Effector memory CD8-positive, alpha-beta T cell (primary cell): Measurements from ENCODE around the gene PRMT7.

Source experiments
- ATAC-seq: fragments of 150-1000 bp; cut with Tn5 transposase; replicated peaks from 2 replicates; pipeline ENCODE4 v1.10.0; 2021; ENCODE audit warnings: mild to moderate bottlenecking, moderate library complexity
- DNase-seq, 3 experiments: peaks; one replicate each; pipeline ENCODE4 v3.0.0; 2021
- H3K27ac Mint-ChIP-seq, 2 donors: one replicate each; pipeline ENCODE4 v1.8.0; 2022; ENCODE audit warnings: mild to moderate bottlenecking in 2 of 2, mixed read lengths in 2 of 2, moderate library complexity in 2 of 2
- H3K27me3 Mint-ChIP-seq, 2 donors: one replicate each; pipeline ENCODE4 v1.8.0; 2022; ENCODE audit warnings: mixed read lengths in 2 of 2
- H3K36me3 Mint-ChIP-seq: one replicate; pipeline ENCODE4 v1.8.0; 2022; ENCODE audit warnings: mild to moderate bottlenecking, moderate library complexity, mixed read lengths; ENCODE audit not compliant: insufficient read depth
- H3K4me1 Mint-ChIP-seq, 2 donors: one replicate each; pipeline ENCODE4 v1.8.0; 2022; ENCODE audit warnings: low read depth in 2 of 2, mixed read lengths in 2 of 2
- H3K4me3 Mint-ChIP-seq, 2 donors: one replicate each; pipeline ENCODE4 v1.8.0; 2022; ENCODE audit warnings: mild to moderate bottlenecking in 2 of 2, mixed read lengths in 2 of 2, moderate library complexity in 2 of 2
- H3K9me3 Mint-ChIP-seq, 2 donors: one replicate each; pipeline ENCODE4 v1.8.0; 2022; ENCODE audit warnings: mixed read lengths in 2 of 2

Gene PRMT7

GRCh38 chr16:68401871-68402747 is 91.3 kb downstream of the PRMT7 start:
- H3K4me3 Mint-ChIP-seq = no peak overlapping the region
- peaks cover 3% of the 10 kb centered on the region for H3K36me3 Mint-ChIP-seq
- DNase-seq (no peak), ATAC-seq (no peak)
- no peak overlapping the region for H3K27ac Mint-ChIP-seq
- peaks cover 8 to 9% of the 10 kb centered on the region in 2 donors for H3K27me3 Mint-ChIP-seq
- H3K4me1 Mint-ChIP-seq = peaks cover 0 to 15% of the 10 kb centered on the region in 2 donors
- no peaks in the 10 kb centered on the region for H3K9me3 Mint-ChIP-seq

GRCh38 chr16:68402748-68403040 is 91.9 kb downstream of the PRMT7 start:
- Mint-ChIP-seq H3K27me3 (peaks cover 8 to 10% of the 10 kb centered on the region in 2 donors), H3K27ac (no peak overlapping the region), H3K4me1 (peaks cover 0 to 10% of the 10 kb centered on the region in 2 donors), H3K9me3 (no peaks in the 10 kb centered on the region), H3K36me3 (peaks cover 3% of the 10 kb centered on the region), H3K4me3 (no peak overlapping the region)
- DNase-seq = no peak
- ATAC-seq = no peak

- Mint-ChIP-seq H3K27me3 (peaks cover 8 to 10% of the 10 kb centered on the region in 2 donors), H3K4me1 (peaks cover 0 to 9% of the 10 kb centered on the region in 2 donors), H3K4me3 (no peak overlapping the region), H3K27ac (no peak overlapping the region), H3K36me3 (peaks cover 3% of the 10 kb centered on the region), H3K9me3 (no peaks in the 10 kb centered on the region)
- DNase-seq (no peak), ATAC-seq (no peak)
These were observed 92.4 kb downstream of the PRMT7 start for GRCh38 chr16:68403177-68403576.

GRCh38 chr16:68403704-68404103 is 92.9 kb downstream of the PRMT7 start:
- DNase-seq (no peak), ATAC-seq (no peak)
- Mint-ChIP-seq H3K9me3 (no peaks in the 10 kb centered on the region), H3K4me3 (no peak overlapping the region), H3K27me3 (peaks cover 8 to 10% of the 10 kb centered on the region in 2 donors), H3K36me3 (peaks cover 3% of the 10 kb centered on the region), H3K27ac (no peak overlapping the region), H3K4me1 (peaks cover 0 to 9% of the 10 kb centered on the region in 2 donors)

GRCh38 chr16:68404736-68405345 is 94.0 kb downstream of the PRMT7 start:
- Mint-ChIP-seq H3K9me3 (no peaks in the 10 kb centered on the region), H3K4me3 (no peak overlapping the region), H3K27me3 (peaks cover 8 to 10% of the 10 kb centered on the region in 2 donors), H3K27ac (no peak overlapping the region), H3K36me3 (peaks cover 2% of the 10 kb centered on the region), H3K4me1 (peaks cover 0 to 12% of the 10 kb centered on the region in 2 donors)
- no peak for ATAC-seq
- no peak for DNase-seq

GRCh38 chr16:68406458-68407152 is 95.8 kb downstream of the PRMT7 start:
- Mint-ChIP-seq H3K4me3 (no peak overlapping the region), H3K9me3 (no peaks in the 10 kb centered on the region), H3K36me3 (no peaks in the 10 kb centered on the region), H3K27ac (no peak overlapping the region), H3K4me1 (peaks cover 13 to 15% of the 10 kb centered on the region in 2 donors), H3K27me3 (peaks cover 8 to 10% of the 10 kb centered on the region in 2 donors)
- DNase-seq (no peak), ATAC-seq (no peak)
